Measurements from ENCODE around the gene DCHS1.

DNA sequence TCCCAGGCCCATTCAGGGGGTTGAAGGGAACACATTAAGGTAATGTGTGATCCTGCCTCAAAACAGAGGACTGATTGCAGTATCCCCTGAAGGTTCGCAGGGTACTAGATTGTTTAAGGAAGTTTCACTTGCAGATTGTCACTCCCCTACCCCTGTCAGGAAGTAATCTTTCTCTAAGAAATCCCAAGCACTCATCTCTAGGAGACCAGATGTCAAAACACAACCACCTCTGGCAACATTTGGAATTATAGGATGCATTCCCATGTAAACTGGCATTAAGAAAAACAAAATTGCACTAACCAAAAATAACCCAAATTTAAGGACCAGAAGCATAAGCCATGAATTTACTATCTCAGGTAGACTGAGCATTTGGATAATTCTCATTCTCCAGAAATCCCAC lies 25.9 kb upstream of the DCHS1 start:
- TF ChIP-seq CTCF (IDR thresholded peaks at IDR 0.05): no peak
- TF ChIP-seq POLR2A (IDR thresholded peaks at IDR 0.05): no peak
